Natural killer cell (primary cell): ENCODE data around the gene PDE8B. TPM values are rescaled to one million over a fixed set of nuclear protein-coding genes. Genes with fewer than 3 reads are reported as not detected.

ENCODE experiments used
- ATAC-seq, 3 donors: fragments of 150-1000 bp in 2 of 3; fragments of 200-7000 bp in 1 of 3; cut with Tn5 transposase; 1 replicate in 1 of 3; 2 replicates in 2 of 3; pipeline ENCODE4 v1.10.0; 2021; ENCODE audit warnings: mild to moderate bottlenecking in 2 of 3, moderate library complexity in 2 of 3
- DNase-seq, 2 donors: peaks; one replicate each; pipeline versions ENCODE4 v3.0.0 to v3.0.0-alpha.2; 2013 to 2021; ENCODE audit warnings: mixed read lengths in 1 of 2
- H3K27ac ChIP-seq: one replicate; pipeline ENCODE4 v1.5.1; 2013; ENCODE audit warnings: mild to moderate bottlenecking, low read length
- H3K27me3 ChIP-seq: one replicate; pipeline ENCODE4 v1.6.1; 2013; ENCODE audit warnings: low read length; ENCODE audit not compliant: control insufficient read depth, insufficient read depth
- H3K36me3 ChIP-seq: one replicate; pipeline ENCODE4 v1.6.1; 2013; ENCODE audit warnings: low read length; ENCODE audit not compliant: control insufficient read depth, insufficient read depth
- H3K4me1 ChIP-seq: one replicate; pipeline ENCODE4 v1.6.1; 2013; ENCODE audit warnings: low read length; ENCODE audit not compliant: control insufficient read depth, insufficient read depth
- H3K4me3 ChIP-seq: one replicate; pipeline ENCODE4 v1.5.1; 2013; ENCODE audit warnings: low read length
- H3K9me3 ChIP-seq: one replicate; pipeline ENCODE4 v1.6.1; 2013; ENCODE audit warnings: low read length; ENCODE audit not compliant: control insufficient read depth, insufficient read depth
- H3K27ac Mint-ChIP-seq, 2 donors: one replicate each; pipeline ENCODE4 v1.8.0; 2022; ENCODE audit warnings: mild to moderate bottlenecking in 2 of 2, mixed read lengths in 2 of 2, moderate library complexity in 1 of 2
- H3K27me3 Mint-ChIP-seq, 2 donors: one replicate each; pipeline ENCODE4 v1.8.0; 2022; ENCODE audit warnings: low read depth in 2 of 2, mixed read lengths in 2 of 2
- H3K36me3 Mint-ChIP-seq: one replicate; pipeline ENCODE4 v1.8.0; 2022; ENCODE audit warnings: mixed read lengths
- H3K4me1 Mint-ChIP-seq, 2 donors: one replicate each; pipeline ENCODE4 v1.8.0; 2022; ENCODE audit warnings: mixed read lengths in 2 of 2
- H3K4me3 Mint-ChIP-seq: one replicate; pipeline ENCODE4 v1.8.0; 2022; ENCODE audit warnings: mild to moderate bottlenecking, moderate library complexity, mixed read lengths
- H3K9me3 Mint-ChIP-seq, 2 donors: one replicate each; pipeline ENCODE4 v1.8.0; 2022; ENCODE audit warnings: mixed read lengths in 2 of 2
- CTCF ChIP-seq: fragments of 200-600 bp; IDR thresholded peaks from one replicate; pipeline ENCODE4 v1.8.0; 2022; ENCODE audit warnings: antibody characterized with exemption
- WGBS: methylation state at CpG from one replicate; pipeline ENCODE4 v1.1.7; 2013; ENCODE audit warnings: missing lambda C conversion rate; ENCODE audit not compliant: insufficient coverage; 5-methylcytosine and 5-hydroxymethylcytosine counted together
- intact Hi-C: fragments of 100-400 bp; cut with micrococcal nuclease; formaldehyde crosslinking; loops from one replicate; pipeline ENCODE4 v1.14.2; 2022
- total RNA-seq, 4 donors: library from RNA; stranded (reverse); fragments of 120-200 nt in 1 of 4; gene quantifications; one replicate each; pipeline versions ENCODE4 v1.2.3 to v1.2.4, GENCODE V29; 2013 to 2022

PDE8B gene
- total RNA-seq, 3 donors from 2014 or later (not counting 1 experiment from before 2014, with no cell fraction given): 0.23 to 0.82 TPM; not detected in 1

GRCh38 chr5:77170196-77170890, 40.1 kb upstream of the PDE8B start:
- Histone ChIP-seq H3K4me1 (no peaks in the 10 kb centered on the region), H3K36me3 (no peaks in the 10 kb centered on the region), H3K9me3 (no peaks in the 10 kb centered on the region), H3K27ac (no peak overlapping the region), H3K27me3 (no peaks in the 10 kb centered on the region), H3K4me3 (no peak overlapping the region)
- Mint-ChIP-seq H3K4me3 (no peak overlapping the region), H3K4me1 (no peaks in the 10 kb centered on the region), H3K27ac (no peak overlapping the region), H3K9me3 (no peaks in the 10 kb centered on the region), H3K36me3 (no peaks in the 10 kb centered on the region), H3K27me3 (peaks cover 3 to 8% of the 10 kb centered on the region in 2 donors)
- intact Hi-C loops: no loop called here
- DNase-seq: no peak
- no peak for TF ChIP-seq CTCF
- 81% methylated on average over 3 of the region's 6 CpGs for WGBS
- no peak for ATAC-seq

GRCh38 chr5:77171141-77171910, 39.2 kb upstream of the PDE8B start:
- Mint-ChIP-seq H3K9me3 (no peaks in the 10 kb centered on the region), H3K27ac (no peak overlapping the region), H3K4me3 (no peak overlapping the region), H3K4me1 (no peaks in the 10 kb centered on the region), H3K36me3 (no peaks in the 10 kb centered on the region), H3K27me3 (peaks cover 3 to 8% of the 10 kb centered on the region in 2 donors)
- ATAC-seq (no peak), DNase-seq (no peak)
- Histone ChIP-seq H3K27me3 (no peaks in the 10 kb centered on the region), H3K27ac (no peak overlapping the region), H3K36me3 (no peaks in the 10 kb centered on the region), H3K9me3 (no peaks in the 10 kb centered on the region), H3K4me3 (no peak overlapping the region), H3K4me1 (no peaks in the 10 kb centered on the region)
- no peak for TF ChIP-seq CTCF
- WGBS: 90% methylated on average over 7 of the region's 7 CpGs
- intact Hi-C loops: no loop called here

- Histone ChIP-seq H3K4me3 (no peak overlapping the region), H3K27ac (no peak overlapping the region), H3K4me1 (no peaks in the 10 kb centered on the region), H3K36me3 (no peaks in the 10 kb centered on the region), H3K9me3 (no peaks in the 10 kb centered on the region), H3K27me3 (no peaks in the 10 kb centered on the region)
- Mint-ChIP-seq H3K4me1 (no peaks in the 10 kb centered on the region), H3K27me3 (peaks cover 3 to 8% of the 10 kb centered on the region in 2 donors), H3K9me3 (no peaks in the 10 kb centered on the region), H3K4me3 (no peak overlapping the region), H3K27ac (no peak overlapping the region), H3K36me3 (no peaks in the 10 kb centered on the region)
- DNase-seq: no peak
- intact Hi-C loops: no loop called here
- no CpG with 5 or more reads among the region's 1 CpG for WGBS
- ATAC-seq: no peak
- no peak for TF ChIP-seq CTCF
Observed at GRCh38 chr5:77172713-77173328, 37.7 kb upstream of the PDE8B start.
